ENCODE measurements around the gene ABHD16A.

ABHD16A gene

GRCh38 chr6:31702819-31703716 is at the start of gene ABHD16A:
TSS of gene ABHD16A (minus strand) at chr6:31703324. CDS start at chr6:31703281, 43 bp downstream.
- TF ChIP-seq, protein P1, sequence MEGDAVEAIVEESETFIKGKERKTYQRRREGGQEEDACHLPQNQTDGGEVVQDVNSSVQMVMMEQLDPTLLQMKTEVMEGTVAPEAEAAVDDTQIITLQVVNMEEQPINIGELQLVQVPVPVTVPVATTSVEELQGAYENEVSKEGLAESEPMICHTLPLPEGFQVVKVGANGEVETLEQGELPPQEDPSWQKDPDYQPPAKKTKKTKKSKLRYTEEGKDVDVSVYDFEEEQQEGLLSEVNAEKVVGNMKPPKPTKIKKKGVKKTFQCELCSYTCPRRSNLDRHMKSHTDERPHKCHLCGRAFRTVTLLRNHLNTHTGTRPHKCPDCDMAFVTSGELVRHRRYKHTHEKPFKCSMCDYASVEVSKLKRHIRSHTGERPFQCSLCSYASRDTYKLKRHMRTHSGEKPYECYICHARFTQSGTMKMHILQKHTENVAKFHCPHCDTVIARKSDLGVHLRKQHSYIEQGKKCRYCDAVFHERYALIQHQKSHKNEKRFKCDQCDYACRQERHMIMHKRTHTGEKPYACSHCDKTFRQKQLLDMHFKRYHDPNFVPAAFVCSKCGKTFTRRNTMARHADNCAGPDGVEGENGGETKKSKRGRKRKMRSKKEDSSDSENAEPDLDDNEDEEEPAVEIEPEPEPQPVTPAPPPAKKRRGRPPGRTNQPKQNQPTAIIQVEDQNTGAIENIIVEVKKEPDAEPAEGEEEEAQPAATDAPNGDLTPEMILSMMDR (conservative IDR thresholded peaks at IDR 0.05) = no peak
- TF ChIP-seq ZFX (IDR thresholded peaks at IDR 0.05) = peak; percentile 42; the same call in 1 of the 2 replicates
- H3K27ac ChIP-seq = peak within 1 kb of the TSS; percentile 75

GRCh38 chr6:31752739-31753319 is 49.7 kb upstream of the ABHD16A start:
- TF ChIP-seq, protein P1 (conservative IDR thresholded peaks at IDR 0.05) = no peak
- no peak for TF ChIP-seq ZFX (IDR thresholded peaks at IDR 0.05)
- H3K27ac ChIP-seq = no peak overlapping the region

DNA sequence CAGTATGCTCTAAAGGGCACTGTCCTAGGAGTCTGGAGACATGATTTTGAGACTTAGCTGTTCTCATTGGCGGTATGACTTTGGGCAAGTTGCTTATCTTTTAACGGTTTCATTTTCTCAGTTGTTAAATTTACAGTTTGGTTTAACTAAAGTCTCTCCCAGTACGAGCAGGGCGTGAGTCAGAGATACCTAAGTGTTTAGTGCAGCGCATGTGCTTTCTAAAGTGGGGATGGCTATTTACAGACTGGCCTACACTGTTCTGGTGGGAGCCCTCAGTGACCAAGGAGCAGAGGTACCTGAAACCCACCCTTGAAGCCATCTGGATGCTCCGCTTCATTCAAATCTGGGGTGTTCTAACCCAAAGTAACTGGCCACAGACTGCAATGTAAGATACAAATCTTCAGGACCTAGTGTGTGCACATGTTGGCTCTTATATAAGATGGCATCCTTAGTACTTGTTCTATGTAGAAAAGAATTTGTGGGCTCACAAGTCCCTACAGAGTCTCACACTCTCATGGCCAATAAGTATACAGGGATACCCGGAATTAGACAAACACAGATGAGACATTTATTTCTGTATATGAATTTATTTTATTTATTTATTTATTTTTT is 47.4 kb upstream of the ABHD16A start:
- H3K27ac ChIP-seq = no peak overlapping the region
- no peak for TF ChIP-seq ZFX (IDR thresholded peaks at IDR 0.05)
- TF ChIP-seq, protein P1 (conservative IDR thresholded peaks at IDR 0.05) = no peak

DNA sequence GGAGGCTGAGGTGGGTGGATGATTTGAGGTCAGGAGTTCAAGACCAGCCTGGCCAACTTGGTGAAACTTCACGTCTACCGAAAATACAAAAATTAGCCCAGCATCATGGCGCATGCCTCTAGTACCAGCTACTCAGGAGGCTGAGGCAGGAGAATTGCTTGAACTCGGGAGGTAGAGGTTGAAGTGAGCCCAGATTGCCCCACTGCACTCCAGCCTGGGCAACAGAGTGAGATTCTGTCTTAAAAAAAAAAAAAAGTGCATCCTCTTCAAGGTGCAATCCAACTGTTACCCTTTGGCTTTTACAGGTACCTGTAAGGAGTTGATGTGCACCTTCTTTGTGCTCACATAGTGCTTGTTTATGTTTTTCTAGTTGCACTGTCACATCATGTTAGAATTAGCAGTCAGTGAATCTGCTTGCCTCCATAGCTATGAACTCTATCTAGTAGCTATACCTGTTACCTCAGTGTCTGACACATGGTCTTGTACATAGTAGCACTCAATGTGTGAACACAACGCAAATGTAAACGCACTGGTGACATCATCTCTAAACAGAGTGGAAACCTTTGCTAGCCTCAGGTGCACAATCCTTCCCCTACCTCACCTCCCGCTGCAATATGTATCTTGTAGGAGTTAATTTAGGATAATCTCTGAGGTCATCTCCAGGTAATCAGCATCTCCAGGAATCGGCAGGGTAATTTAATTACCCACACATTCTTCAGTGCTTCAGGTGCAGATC is 46.3 kb upstream of the ABHD16A start:
- H3K27ac ChIP-seq = no peak overlapping the region
- TF ChIP-seq, protein P1 (conservative IDR thresholded peaks at IDR 0.05) = no peak
- TF ChIP-seq ZFX (IDR thresholded peaks at IDR 0.05) = no peak

GRCh38 chr6:31744422-31744821 is 41.3 kb upstream of the ABHD16A start:
- no peak overlapping the region for H3K27ac ChIP-seq
- TF ChIP-seq ZFX (IDR thresholded peaks at IDR 0.05) = no peak
- TF ChIP-seq, protein P1 (conservative IDR thresholded peaks at IDR 0.05) = no peak

- H3K27ac ChIP-seq = no peak overlapping the region
- no peak for TF ChIP-seq ZFX (IDR thresholded peaks at IDR 0.05)
Measured at GRCh38 chr6:31742894-31743293, 39.8 kb upstream of the ABHD16A start.

- no peak overlapping the region for H3K27ac ChIP-seq
- TF ChIP-seq, protein P1 (conservative IDR thresholded peaks at IDR 0.05) = no peak
- TF ChIP-seq ZFX (IDR thresholded peaks at IDR 0.05) = no peak
Measured at GRCh38 chr6:31741815-31742214, 38.7 kb upstream of the ABHD16A start.
